ENCODE data around the gene FKBP1B.
"Not testable (repeated sequence)": the region's sequence is repeated elsewhere in the genome, so short reads cannot be mapped to it uniquely, and the experiment has no call there.

The FKBP1B gene

DNA sequence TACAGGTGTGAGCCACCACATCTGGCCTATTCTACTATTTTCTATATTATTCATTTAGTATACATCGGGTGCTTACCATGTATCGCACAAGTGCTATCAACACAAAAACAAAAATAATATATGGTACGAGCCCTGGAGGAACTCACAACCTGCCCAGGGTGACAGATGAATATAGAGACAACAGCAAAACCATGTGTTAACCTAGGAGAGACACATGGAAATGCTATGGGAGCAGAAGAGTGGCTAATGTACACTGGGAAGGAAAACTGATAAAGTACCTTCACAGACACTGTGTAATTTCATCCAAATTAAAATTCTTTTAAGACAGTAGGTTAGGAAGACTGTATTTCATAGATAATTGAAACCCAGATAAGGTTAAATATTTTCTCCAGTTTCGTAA lies 22.7 kb downstream of the FKBP1B start:
- no peak for DNase-seq (ENCODE audit: low read depth)

DNA sequence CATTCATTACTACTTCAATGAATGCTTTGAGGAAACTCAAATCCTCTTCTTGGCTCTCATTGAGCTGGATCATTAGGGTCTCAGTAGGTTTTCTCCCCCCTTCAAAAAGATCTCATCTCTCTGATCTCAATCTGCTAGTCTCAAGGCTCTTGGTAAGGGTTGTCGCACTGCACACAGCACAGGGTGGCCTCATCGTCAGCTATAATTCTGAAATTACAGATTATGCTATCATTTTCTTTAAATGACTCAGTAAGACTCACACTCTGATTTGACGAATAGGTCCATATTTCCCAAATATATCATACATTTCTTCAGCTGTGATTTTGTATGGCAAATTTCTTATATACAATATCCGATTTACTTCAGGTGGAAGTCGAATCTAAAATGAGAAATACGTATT lies 24.3 kb downstream of the FKBP1B start:
- DNase-seq (ENCODE audit: low read depth): no peak

GRCh38 chr2:24075259-24075658 lies 25.7 kb downstream of the FKBP1B start:
- DNase-seq (ENCODE audit: low read depth): no peak

DNA sequence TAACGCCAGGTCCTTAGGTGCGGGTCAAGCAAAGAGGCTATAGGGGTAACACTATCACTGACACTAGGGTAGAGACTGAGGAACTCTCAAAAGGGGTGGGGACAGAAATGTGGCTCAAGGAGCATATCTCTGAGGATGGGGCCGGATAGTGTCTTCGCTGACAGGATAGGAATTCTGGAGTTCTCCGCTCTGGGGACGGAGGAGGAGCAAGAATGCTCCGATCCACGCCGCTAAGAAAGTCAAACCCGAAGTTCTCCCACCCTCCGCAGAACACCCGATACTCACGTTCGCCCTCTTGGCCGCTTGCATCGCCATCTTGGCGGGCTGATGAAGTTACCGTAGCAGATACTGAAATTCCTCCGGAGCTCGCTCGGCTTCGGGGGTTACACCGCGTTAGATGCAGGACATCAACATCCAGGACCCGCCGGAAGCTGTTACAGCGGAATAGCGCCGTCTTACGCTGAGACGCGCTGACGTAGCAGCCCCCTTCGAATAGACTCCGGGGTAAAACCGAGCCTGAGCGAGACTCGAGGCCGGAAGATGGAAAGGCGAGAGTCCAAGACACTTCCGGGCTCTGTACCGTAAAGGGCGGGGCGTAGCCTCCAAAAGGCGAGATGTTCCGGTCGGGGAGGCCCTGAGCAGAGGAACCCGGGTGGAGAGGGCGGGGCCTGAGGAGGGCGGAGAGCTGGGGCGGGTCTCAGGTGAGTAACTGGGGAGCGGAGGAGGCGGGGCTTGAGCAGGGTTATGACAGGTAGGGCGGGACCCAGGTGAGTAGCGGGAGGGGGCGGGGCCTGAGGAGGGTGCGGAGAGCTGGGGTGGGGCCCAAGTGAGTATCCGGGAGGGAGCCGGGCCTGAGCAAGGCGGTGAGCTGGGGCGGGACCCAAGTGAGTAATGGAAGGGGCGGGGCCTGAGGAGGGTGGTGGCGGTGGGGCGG lies 26.6 kb downstream of the FKBP1B start, which contains the start of gene SF3B6:
SF3B6 (minus strand) TSS at position 412 of the 934 bp plus-strand sequence; CDS start at position 315, 97 bp downstream.
- DNase-seq (ENCODE audit: low read depth): peak; percentile 98

GRCh38 chr2:24076849-24077534 lies 27.5 kb downstream of the FKBP1B start:
- DNase-seq (ENCODE audit: low read depth): no peak

DNA sequence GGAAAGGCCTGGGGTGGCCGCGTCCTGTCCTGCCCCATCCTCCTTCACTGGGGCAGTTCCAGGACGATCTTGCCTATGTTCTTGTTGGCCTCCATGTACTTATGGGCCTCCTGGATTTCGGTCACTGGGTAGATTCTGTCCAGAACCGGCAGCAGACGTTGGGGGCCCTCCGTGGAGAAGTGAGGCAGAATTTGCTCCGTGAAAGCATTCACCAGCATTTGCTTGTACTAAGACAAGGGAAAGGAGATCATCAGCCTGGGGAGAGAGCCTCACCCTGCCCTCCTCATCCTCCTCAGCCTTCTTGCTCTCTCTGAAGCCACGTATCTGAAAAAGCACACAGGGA lies 28.0 kb downstream of the FKBP1B start:
- no peak for DNase-seq (ENCODE audit: low read depth)

DNA sequence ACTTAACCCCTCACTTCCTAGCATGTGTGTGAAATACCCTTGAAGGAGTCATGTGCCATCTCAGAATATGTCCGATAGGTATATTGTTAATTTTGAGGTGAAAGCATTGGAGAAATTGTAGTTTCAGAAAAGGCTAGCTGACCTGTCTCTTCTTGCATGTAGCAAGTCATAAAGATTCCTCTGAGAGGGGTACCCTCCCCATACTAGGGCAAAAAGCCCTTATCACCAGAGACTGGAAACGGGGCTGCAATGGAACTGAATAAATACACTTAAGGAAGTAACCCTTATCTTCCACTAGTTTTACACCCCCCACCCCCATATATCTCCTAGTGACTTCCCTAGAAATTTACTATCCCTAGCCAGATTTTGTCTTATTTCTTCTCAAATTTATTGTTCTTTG lies 28.3 kb downstream of the FKBP1B start:
- DNase-seq (ENCODE audit: low read depth): no peak

DNA sequence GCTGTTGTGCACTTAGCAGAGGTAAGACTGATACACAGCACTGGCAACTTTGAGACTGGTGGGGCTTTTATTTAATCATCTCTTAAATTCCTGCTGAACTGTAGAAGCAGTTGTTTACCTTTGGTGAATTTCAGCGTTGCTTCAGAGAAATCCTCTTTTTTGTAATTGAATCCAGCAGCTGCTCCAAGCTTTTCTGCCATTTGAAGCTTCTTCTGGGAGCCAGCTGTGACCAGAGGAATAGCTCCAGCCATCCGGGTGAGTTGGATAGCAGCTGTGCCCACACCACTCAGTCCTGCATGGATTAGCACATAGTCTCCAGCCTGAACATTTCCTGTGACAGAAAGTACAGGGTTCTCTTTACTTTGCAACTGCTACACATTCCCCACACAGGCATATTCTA lies 31.2 kb downstream of the FKBP1B start:
- DNase-seq (ENCODE audit: low read depth): no peak

DNA sequence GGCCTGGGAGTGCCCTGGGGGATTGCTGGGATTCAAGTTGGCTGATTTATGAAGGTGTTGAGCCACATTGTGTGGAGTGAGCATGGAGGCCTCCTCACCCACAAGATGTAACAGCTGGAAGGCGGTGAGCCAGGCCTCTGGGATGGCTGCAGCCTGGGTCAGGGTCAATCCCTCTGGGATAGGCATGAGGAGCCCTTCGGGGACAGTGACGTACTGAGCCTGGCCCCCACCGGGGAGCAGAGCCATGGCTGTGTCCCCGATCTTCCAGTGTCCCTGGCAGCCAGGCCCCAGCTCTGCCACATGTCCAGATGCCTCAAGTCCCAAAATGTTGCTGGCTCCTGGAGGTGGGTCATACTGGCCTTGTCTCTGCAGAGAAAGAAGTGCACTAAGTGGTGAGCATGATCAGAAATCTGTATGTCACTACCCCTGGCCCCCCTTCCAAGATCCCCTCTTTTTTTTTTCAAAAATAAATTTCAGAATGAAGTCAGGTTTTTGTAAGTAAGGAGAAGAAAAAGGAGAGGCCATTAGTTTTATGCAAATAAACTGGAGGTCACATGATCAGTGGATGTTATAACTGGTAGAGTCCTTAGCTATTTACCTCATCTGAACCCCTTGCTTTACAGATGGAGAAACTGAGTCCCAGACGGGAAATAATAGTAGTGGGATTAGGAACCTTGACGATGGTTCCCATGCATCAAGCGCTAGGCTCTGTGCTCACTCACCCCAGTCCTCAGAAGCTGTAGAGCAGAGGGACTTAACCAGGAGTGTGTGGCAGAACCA lies 33.4 kb downstream of the FKBP1B start:
- no peak for DNase-seq (ENCODE audit: low read depth)

DNA sequence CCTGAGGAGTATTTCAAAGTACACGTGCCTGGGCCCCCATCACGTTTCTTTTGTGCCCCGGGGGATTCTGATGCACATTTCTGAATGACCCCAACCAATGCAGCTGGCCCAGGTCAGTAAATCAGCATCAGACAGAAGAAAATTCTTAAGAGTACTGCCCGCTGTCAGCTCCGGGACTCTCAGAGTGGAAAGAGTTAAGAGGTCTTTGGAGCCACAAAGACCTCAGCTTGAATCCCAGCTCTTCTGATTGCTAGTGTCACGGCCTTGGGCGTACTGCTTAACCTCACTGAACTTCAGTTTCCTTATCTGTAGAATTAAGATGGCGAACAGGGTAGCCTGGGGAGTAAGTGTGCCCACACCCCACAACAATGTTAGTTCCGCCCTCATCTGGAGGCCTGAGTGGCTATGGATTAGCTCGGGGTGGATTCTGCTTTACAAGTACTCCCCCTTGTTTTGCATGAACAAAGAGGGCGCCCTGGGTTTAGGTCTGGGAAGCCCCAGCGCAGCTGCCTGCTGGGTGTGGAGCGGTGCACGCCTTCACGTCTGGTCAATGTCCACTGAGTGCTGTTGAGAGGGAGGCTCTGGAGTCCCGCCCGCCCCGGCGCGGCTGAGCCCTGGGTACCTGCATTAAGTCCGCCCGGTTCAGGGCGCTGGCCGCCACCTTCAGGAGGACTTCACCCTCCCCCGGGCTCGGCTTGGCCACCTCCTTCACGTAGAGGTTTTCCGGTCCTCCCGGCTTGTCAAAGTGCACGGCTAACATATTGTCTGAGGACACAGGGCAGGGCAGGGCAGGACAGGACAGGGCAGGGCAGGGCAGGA lies 34.2 kb downstream of the FKBP1B start:
- no peak for DNase-seq (ENCODE audit: low read depth)

- peak; percentile 71 for DNase-seq (ENCODE audit: low read depth)
Measured at GRCh38 chr2:24084386-24085199, 35.1 kb downstream of the FKBP1B start, which contains the start of gene TP53I3. Gene TP53I3 (minus strand): TSS chr2:24084834. CDS start chr2:24084326, 508 bp downstream.

DNA sequence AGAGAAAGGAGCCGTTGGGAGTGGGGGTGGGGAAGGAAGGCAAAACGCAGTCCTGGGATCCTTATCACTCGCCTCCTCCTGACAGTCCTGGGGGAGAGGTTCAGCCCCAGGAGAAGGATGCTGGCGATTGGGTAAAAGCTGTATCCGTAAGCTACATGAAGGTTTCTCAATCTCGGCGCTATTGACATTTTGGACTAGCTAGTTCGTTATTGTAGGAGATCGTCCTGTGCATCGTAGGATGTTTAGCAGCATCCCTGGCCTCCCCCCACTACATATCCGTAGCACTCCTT lies 35.6 kb downstream of the FKBP1B start:
- no peak for DNase-seq (ENCODE audit: low read depth)

DNA sequence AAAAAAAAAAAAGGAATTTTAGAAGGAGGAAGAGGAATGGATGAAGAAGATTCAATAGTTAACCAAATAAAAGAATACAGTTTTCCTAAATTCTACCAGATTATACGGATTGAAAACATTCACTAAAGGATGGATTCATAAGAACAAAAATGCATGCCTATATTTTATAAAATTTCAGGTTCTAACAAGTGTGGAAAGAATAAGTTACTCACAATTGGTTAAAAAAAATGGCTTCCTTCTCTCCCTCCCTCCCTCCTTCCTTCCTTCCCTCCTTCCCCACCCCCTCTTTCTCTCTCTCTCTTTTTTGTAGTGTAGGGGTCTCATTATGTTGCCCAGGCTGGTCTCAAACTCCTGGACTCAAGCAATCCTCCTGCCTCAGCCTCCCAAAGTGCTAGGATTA lies 36.7 kb downstream of the FKBP1B start:
- no peak for DNase-seq (ENCODE audit: low read depth)

DNA sequence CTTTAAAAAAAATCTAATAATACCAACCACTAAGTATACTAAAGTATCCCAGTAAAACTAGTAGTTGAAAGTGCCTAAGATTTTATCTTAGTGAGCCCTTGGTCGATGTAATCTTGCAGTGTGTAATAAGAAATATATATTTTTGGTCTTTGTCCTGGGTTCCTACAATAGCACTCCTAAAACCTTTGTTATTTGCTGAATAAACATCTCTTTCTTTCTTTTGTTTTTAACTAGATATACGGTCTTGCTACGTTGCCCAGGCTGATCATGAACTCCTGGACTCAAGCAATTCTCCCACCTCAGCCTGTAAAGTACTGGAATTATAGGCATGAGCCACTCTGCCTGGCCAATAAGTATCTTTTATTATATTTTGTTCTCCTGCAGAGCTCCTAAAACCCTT lies 37.5 kb downstream of the FKBP1B start:
- DNase-seq (ENCODE audit: low read depth): no peak

- no peak for DNase-seq (ENCODE audit: low read depth)
Measured at GRCh38 chr2:24088821-24089359, 39.3 kb downstream of the FKBP1B start.

GRCh38 chr2:24093270-24093669 lies 43.7 kb downstream of the FKBP1B start:
- not testable (repeated sequence) for DNase-seq (ENCODE audit: low read depth)

- not testable (repeated sequence) for DNase-seq (ENCODE audit: low read depth)
Measured at GRCh38 chr2:24095171-24095677, 45.7 kb downstream of the FKBP1B start.

GRCh38 chr2:24100732-24101131 lies 51.2 kb downstream of the FKBP1B start:
- DNase-seq (ENCODE audit: low read depth): not testable (repeated sequence)

DNA sequence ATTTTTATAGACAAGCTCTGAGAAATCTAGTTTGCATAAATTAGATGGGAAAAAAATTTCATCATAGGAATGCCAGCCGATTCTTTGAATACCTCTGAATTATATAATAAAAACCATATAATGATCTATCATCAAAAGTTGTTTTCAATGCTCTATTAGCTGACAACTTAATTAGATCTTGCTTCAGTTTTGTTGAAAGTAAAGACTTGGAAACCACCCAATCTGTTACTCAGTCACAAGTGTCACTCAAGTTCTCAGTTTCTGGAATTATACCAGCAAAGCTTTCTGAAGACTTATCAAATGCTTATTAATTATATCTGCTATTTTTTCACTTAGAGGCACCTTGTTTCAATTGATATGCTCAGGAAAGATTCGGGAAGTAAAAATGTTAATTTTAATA lies 52.5 kb downstream of the FKBP1B start:
- DNase-seq (ENCODE audit: low read depth): no peak

DNA sequence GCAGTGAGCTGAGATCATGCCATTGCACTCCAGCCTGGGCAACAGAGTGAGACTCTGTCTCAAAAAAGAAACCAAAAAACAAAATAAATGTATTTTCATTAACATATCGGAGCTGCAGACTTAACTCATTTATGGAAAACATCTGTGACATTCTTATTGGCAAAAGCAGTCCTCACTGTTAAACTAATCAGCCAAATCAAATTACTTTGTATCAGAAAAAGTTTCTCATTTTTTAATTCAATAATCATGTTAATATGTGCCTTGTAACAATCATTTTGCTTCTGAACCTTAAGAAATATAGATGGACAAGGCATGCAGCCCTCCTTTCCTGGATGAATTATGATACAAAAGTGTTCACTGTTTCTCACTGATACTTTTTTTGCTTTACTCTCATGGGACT lies 53.1 kb downstream of the FKBP1B start:
- DNase-seq (ENCODE audit: low read depth): no peak
